Lung microvascular endothelial cell (primary cell): ENCODE measurements around the gene FAM13C. TPM values are rescaled to one million over a fixed set of nuclear protein-coding genes. Genes with fewer than 3 reads are reported as not detected.
"Not testable (repeated sequence)": the region's sequence is repeated elsewhere in the genome, so short reads cannot be mapped to it uniquely, and the experiment has no call there.

Experiments used
- DNase-seq, 2 donors: peaks; one replicate each; pipeline versions ENCODE4 v3.0.0 to v3.0.0-alpha.2; 2010; ENCODE audit warnings: low read depth in 2 of 2
- total RNA-seq: library from RNA; depleted of rRNA; stranded (reverse); fragments of >200 nt; gene quantifications from 2 replicates; pipeline ENCODE4 v1.2.1, GENCODE V29; 2014

Gene FAM13C
- total RNA-seq, 1 donor from 2014 or later = 0.20 TPM

- DNase-seq = no peak
These were observed 126.2 kb downstream of the FAM13C start for GRCh38 chr10:59236064-59236697.

- peak; percentile 10 to 41 for DNase-seq
These were observed 127.4 kb downstream of the FAM13C start for GRCh38 chr10:59234816-59235429.

DNA sequence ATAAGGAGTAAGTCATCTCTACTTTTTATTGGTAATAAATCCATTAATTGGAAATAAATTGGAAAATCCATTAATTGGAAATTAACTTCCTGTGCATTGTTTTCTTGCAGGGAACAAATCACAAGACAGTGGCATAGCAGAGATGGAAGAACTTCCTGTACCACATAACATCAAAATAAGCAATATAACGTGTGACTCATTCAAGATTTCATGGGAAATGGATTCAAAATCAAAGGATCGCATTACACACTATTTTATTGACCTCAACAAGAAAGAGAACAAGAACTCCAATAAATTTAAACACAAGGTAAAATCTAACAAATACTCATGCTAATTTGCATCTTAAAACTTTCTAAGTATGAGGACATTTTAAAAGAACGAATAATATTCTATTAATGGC, 128.2 kb downstream of the FAM13C start:
- no peak for DNase-seq

DNA sequence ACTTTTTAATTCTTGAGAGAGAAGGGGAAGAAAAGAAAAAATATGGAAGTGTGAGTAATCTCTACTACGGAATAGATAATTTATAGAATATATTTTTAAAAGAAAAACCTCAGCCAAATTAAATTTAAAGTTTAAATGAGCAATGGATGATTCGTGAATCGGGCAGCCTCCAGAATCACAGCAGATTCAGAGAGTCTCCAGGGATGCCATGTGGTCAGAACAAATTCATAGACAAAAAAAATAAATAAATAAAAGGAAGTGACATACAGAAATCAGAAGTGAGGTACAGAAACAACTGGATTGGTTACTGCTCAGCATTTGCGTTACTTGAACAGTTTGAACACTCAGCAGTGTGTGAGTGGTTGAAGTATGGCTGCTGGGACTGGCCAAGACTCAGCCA, 132.9 kb downstream of the FAM13C start:
- DNase-seq = no peak

GRCh38 chr10:59227136-59227673, 135.1 kb downstream of the FAM13C start:
- no peak for DNase-seq

- no peak for DNase-seq
These were observed 137.1 kb downstream of the FAM13C start for GRCh38 chr10:59225211-59225610.

DNA sequence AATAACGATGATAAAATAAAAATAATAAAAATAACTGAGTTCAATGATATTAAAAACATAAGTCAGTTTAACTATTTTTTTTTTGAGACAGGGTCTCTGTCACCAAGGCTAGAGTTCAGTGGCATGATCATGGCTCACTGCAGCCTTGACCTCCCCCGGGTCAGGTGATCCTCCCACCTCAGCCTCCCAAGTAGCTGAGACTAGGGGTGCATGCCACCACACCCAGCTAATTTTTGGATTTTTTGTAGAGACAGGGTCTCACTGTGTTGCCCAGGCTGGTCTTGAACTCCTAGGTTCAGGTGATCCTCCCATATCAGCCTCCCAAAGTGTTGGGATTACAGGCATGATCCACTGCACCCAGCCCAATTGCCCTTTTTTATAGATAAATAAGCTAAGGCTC, 138.8 kb downstream of the FAM13C start:
- not testable (repeated sequence) for DNase-seq

DNA sequence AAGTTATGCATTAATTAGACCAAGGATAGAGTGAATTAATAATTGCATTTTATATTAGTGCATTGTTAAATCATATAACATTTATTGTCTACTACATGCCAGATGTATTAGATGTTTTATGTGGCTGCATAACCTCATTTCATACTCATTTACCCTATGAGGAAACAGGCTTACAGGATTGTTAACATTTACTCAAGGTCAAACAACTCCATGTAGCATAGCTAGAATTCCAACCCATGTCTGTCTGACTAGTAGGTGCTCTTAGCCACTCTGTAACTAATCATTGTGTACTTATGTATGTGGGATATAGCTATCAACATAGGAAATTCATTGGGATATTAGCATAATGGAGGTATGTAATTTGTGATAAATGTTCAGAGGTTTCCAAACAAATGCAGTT, 139.6 kb downstream of the FAM13C start:
- no peak for DNase-seq

GRCh38 chr10:59216178-59216869, 146.0 kb downstream of the FAM13C start:
- DNase-seq = no peak

DNA sequence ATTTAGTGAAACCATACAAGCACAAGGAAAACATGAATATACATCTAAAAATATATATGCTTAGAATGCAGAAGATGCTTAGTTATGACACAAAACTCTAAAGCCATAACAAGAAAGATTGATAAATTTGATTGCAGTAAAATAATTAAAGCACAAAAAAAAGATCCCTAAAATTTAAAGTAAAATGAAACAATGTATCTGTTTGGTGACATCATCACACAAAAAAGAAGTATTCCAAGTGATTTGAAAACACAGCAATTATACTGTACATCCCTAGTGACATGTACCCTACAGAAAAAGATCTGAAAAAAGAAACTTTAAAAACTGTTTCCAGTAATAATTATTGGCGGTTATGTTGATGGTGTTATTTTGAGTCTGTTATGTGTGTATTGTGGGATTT, 148.2 kb downstream of the FAM13C start:
- DNase-seq = no peak

DNA sequence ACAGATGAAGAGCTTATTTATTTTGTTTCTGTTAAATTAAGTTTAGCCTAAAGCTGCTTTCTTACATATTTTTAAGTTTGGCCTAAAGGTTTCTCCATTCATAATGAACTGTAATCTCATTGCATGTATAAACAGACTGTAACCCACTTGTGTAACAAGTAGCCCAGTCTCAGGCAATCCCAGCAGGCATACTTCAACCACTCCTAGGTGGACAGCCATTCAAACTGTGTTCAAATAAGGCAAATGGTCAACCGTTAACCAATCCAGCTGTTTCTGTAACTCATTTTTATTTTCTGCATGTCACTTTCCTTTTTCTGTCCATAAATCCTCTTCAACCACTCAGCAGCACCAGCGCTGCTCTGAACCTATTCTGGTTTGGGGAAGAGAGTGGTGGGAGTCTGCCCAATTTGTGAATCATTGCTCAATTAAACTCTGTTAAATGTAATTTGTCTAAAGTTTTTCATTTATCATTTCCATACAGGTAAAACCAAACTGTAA, 150.0 kb downstream of the FAM13C start:
- DNase-seq = no peak

GRCh38 chr10:59206204-59206720, 156.1 kb downstream of the FAM13C start:
- DNase-seq = no peak

Other genes starting within 250 kb of the FAM13C start
- not detected in 2 replicates for gene PHYHIPL, start 185.9 kb downstream of the FAM13C start, total RNA-seq